HepG2 (cell line): ENCODE results near the gene EPDR1. TPM values are rescaled to one million over a fixed set of nuclear protein-coding genes. Genes with fewer than 3 reads are reported as not detected.
A peak's percentile ranks its signal among the peaks of the same experiment; 100 is the strongest.

Experiments
- ATAC-seq: fragments of 200-7000 bp; cut with Tn5 transposase; 3 replicates; pipeline ENCODE4 v1.9.1; 2020; ENCODE audit warnings: mild to moderate bottlenecking, moderate library complexity
- BruUV-seq: library from RNA; stranded (reverse); fragments of 400-500 nt; replicated peaks from 2 replicates; lab custom pipeline; 2021; lab: Mats Ljungman, UMichigan
- CTCF ChIA-PET: fragments of 300-600 bp; formaldehyde crosslinking; extraction: SDS; loops from one replicate; lab custom pipeline; 2021; ENCODE audit warnings: low total read pairs, inconsistent platforms, low intra/inter-chr PET ratio; lab: Yijun Ruan, JAX
- POLR2A ChIA-PET: fragments of 350-600 bp; sonication (Branson Sonifier 250); formaldehyde crosslinking; loops from one replicate; lab custom pipeline; 2020; ENCODE audit warnings: antibody characterized with exemption, inconsistent platforms; lab: Yijun Ruan, JAX
- DNase-seq: peaks from one replicate; pipeline ENCODE4 v3.0.0-alpha.2; 2015; ENCODE audit warnings: low spot score
- FAIRE-seq: peaks from 3 replicates; lab custom pipeline; 2011; peaks lifted over from hg19 to GRCh38; lab: Jason Lieb, UNC
- H2AFZ ChIP-seq: one replicate; pipeline ENCODE4 v1.6.1; 2011; ENCODE audit warnings: low read length, inconsistent platforms
- H3K27ac ChIP-seq: fragments of 300-600 bp; 3 replicates; pipeline ENCODE4 v1.8.0; 2011; ENCODE audit warnings: mixed run types, mild to moderate bottlenecking, mixed read lengths, low read length, inconsistent platforms; ENCODE audit not compliant: insufficient read depth; ENCODE audit errors: extremely low read length
- H3K27me3 ChIP-seq, 2 experiments: fragments of 200-600 bp in 1 of 2; 2 replicates in 1 of 2; 3 replicates in 1 of 2; pipeline versions ENCODE4 v1.6.0 to v1.8.0; 2011; ENCODE audit warnings: low read length in 2 of 2, mild to moderate bottlenecking in 2 of 2, moderate library complexity in 2 of 2, inconsistent platforms in 1 of 2; ENCODE audit not compliant: insufficient read depth in 2 of 2, control insufficient read depth in 1 of 2
- H3K36me3 ChIP-seq, 2 experiments: fragments of 200-600 bp in 1 of 2; replicated peaks in 1 of 2; 2 replicates in 1 of 2; 3 replicates in 1 of 2; pipeline versions ENCODE4 v1.5.1 to v1.8.0; 2011; ENCODE audit warnings: low read length in 2 of 2, inconsistent platforms in 1 of 2; ENCODE audit not compliant: insufficient read depth in 2 of 2, control insufficient read depth in 1 of 2
- H3K4me1 ChIP-seq: 2 replicates; pipeline ENCODE4 v1.5.1; 2012; ENCODE audit warnings: low read length, inconsistent platforms; ENCODE audit not compliant: insufficient read depth
- H3K4me2 ChIP-seq: 2 replicates; pipeline ENCODE4 v1.6.0; 2011; ENCODE audit warnings: low read depth, low read length, inconsistent platforms
- H3K4me3 ChIP-seq, 3 experiments: fragments of 200-600 bp in 1 of 3; sonication (generic), shearing (Covaris generic) in 1 of 3; replicated peaks in 1 of 3; 2 replicates each; pipeline ENCODE4 v1.5.1; 2011 to 2016; ENCODE audit warnings: low read length in 3 of 3, inconsistent platforms in 2 of 3, low read depth in 2 of 3, mild to moderate bottlenecking in 2 of 3, control low read depth in 1 of 3, mixed read lengths in 1 of 3; ENCODE audit not compliant: insufficient read depth in 1 of 3
- H3K79me2 ChIP-seq: one replicate; pipeline ENCODE4 v1.6.1; 2011; ENCODE audit warnings: low read length, inconsistent platforms; ENCODE audit not compliant: insufficient read depth
- H3K9ac ChIP-seq: 2 replicates; pipeline ENCODE4 v1.6.0; 2011; ENCODE audit warnings: mild to moderate bottlenecking, low read depth, low read length, inconsistent platforms; ENCODE audit not compliant: insufficient read depth
- H3K9me3 ChIP-seq: 2 replicates; pipeline ENCODE4 v1.5.1; 2012; ENCODE audit warnings: mild to moderate bottlenecking, low read length
- H4K20me1 ChIP-seq: 2 replicates; pipeline ENCODE4 v1.6.0; 2011; ENCODE audit warnings: inconsistent platforms, mild to moderate bottlenecking, low read length, moderate library complexity; ENCODE audit not compliant: insufficient read depth
- GMEB2 ChIP-seq: IDR thresholded peaks from 2 replicates; pipeline ENCODE4 v1.6.1; 2016; ENCODE audit warnings: missing biosample characterization, missing genetic modification reagents, low read depth
- HDAC2 ChIP-seq: sonication (generic); formaldehyde crosslinking; IDR thresholded peaks from 2 replicates; pipeline ENCODE4 v1.4.0; 2020; ENCODE audit warnings: missing genetic modification reagents
- MEF2D ChIP-seq: sonication (generic); formaldehyde crosslinking; IDR thresholded peaks from 2 replicates; pipeline ENCODE4 v1.5.1; 2020; ENCODE audit warnings: mild to moderate bottlenecking, missing genetic modification reagents
- PHB2 ChIP-seq: fragments of 450-650 bp; IDR thresholded peaks from 2 replicates; pipeline ENCODE4 v1.6.1; 2018; ENCODE audit not compliant: partially characterized antibody
- TCF7L2 ChIP-seq: IDR thresholded peaks from 2 replicates; pipeline ENCODE4 v1.6.1; 2011; ENCODE audit warnings: mild to moderate bottlenecking, low read depth, low read length, moderate library complexity
- TMF1 ChIP-seq: sonication (generic); formaldehyde crosslinking; IDR thresholded peaks from 2 replicates; pipeline ENCODE4 v1.8.1; 2022; ENCODE audit warnings: low read depth, missing genetic modification reagents
- ZNF362 ChIP-seq: sonication (generic); formaldehyde crosslinking; IDR thresholded peaks from 2 replicates; pipeline ENCODE4 v1.4.0; 2020; ENCODE audit warnings: missing genetic modification reagents, mild to moderate bottlenecking, borderline replicate concordance
- ZNF547 ChIP-seq: sonication (generic); formaldehyde crosslinking; IDR thresholded peaks from 2 replicates; pipeline ENCODE4 v1.5.1; 2020; ENCODE audit warnings: mild to moderate bottlenecking, missing genetic modification reagents
- ZNF652 ChIP-seq: IDR thresholded peaks from 2 replicates; pipeline ENCODE4 v1.6.1; 2016; ENCODE audit warnings: low read depth, borderline replicate concordance
- ZNF709 ChIP-seq: sonication (generic); formaldehyde crosslinking; IDR thresholded peaks from 2 replicates; pipeline ENCODE4 v1.5.0; 2020; ENCODE audit warnings: mild to moderate bottlenecking, missing genetic modification reagents
- ZNF746 ChIP-seq: sonication (generic); formaldehyde crosslinking; IDR thresholded peaks from 2 replicates; pipeline ENCODE4 v1.8.0; 2022; ENCODE audit warnings: mild to moderate bottlenecking, missing genetic modification reagents
- WGBS: methylation state at CpG from one replicate; pipeline ENCODE4 v1.1.6; 2017; ENCODE audit warnings: low lambda C conversion rate; 5-methylcytosine and 5-hydroxymethylcytosine counted together
- in situ Hi-C: cut with HindIII; loops from 2 replicates; pipeline ENCODE4 v1.10.0; 2017; ENCODE audit warnings: low pct_unique_long_range_greater_than_20kb; ENCODE audit not compliant: extremely low pct_ligation_motif_present
- intact Hi-C: fragments of 100-400 bp; cut with micrococcal nuclease; formaldehyde crosslinking; loops from one replicate; pipeline ENCODE4 v1.10.0; 2022; ENCODE audit not compliant: unreplicated experiment
- polyA plus RNA-seq, 8 experiments: library from polyadenylated mRNA; depleted of rRNA in 3 of 8; stranded (reverse) in 7 of 8; unstranded in 1 of 8; fragments of >200 nt; fragmentation: Illumina TruSeq in 4 of 8; extraction: Trizol in 4 of 8; gene quantifications; 2 replicates each; pipeline versions ENCODE4 v1.2.1 to v1.2.3, GENCODE V29; 2011 to 2016; ENCODE audit warnings: low read depth in 4 of 8, missing spikeins in 1 of 8, mixed read lengths in 1 of 8; ENCODE audit not compliant: insufficient read depth in 1 of 8
- total RNA-seq, 5 experiments: library from RNA; depleted of rRNA; stranded (reverse); fragments of >200 nt; fragmentation: Illumina TruSeq; extraction: Trizol; gene quantifications; 2 replicates each; pipeline ENCODE4 v1.2.3, GENCODE V29; 2016; ENCODE audit warnings: low read depth in 1 of 5
- TF ChIP-seq, protein P1 (sequence below): IDR thresholded peaks from 2 replicates; pipeline ENCODE4 v1.6.1; 2012; ENCODE audit warnings: low read depth, low read length, improper control_type of control experiment

EPDR1 gene
- total and polyA plus RNA-seq, 2 of the 13 experiments (the other 11 are each of a cell fraction or from before 2014, with no cell fraction given) = 38.3 to 50.2 TPM

- 68% methylated on average over 5 of the region's 5 CpGs for WGBS
- CTCF ChIA-PET = no interaction called here
- H4K20me1 ChIP-seq = no peaks in the 10 kb centered on the region
- H3K4me3 ChIP-seq = no peak overlapping the region
- no TSS peak for BruUV-seq
- DNase-seq (no peak), FAIRE-seq (no peak), ATAC-seq (no peak)
- H3K9ac ChIP-seq = no peak overlapping the region
- POLR2A ChIA-PET = interaction anchor here (2.8 kb wide), 1 partner anchor 28 kb away, joined by 45 read pairs; no protein-coding TSS in a partner anchor
- no peaks in the 10 kb centered on the region for H3K9me3 ChIP-seq
- TF ChIP-seq ZNF652 = peak; percentile 76
- TF ChIP-seq, protein P1, sequence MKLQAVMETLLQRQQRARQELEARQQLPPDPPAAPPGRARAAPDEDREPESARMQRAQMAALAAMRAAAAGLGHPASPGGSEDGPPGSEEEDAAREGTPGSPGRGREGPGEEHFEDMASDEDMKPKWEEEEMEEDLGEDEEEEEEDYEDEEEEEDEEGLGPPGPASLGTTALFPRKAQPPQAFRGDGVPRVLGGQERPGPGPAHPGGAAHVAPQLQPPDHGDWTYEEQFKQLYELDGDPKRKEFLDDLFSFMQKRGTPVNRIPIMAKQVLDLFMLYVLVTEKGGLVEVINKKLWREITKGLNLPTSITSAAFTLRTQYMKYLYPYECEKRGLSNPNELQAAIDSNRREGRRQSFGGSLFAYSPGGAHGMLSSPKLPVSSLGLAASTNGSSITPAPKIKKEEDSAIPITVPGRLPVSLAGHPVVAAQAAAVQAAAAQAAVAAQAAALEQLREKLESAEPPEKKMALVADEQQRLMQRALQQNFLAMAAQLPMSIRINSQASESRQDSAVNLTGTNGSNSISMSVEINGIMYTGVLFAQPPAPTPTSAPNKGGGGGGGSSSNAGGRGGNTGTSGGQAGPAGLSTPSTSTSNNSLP = no peak
- H3K4me1 ChIP-seq = peaks cover 41% of the 10 kb centered on the region
- H3K27me3 ChIP-seq = no peaks in the 10 kb centered on the region
- in situ Hi-C loops = loop anchor here (25.0 kb wide), 1 partner anchor 422 kb away; no protein-coding TSS in a partner anchor
- no peaks in the 10 kb centered on the region for H3K79me2 ChIP-seq
- peak overlapping the region; percentile 87; the same call in 1 of the 2 replicates for H3K4me2 ChIP-seq
- no peak overlapping the region for H3K27ac ChIP-seq
- H3K36me3 ChIP-seq = no peaks in the 10 kb centered on the region
- intact Hi-C loops = loop anchor here (5.0 kb wide), 1 partner anchor 262 kb away; the partner anchor contains the start of gene STARD3NL
- no peak overlapping the region for H2AFZ ChIP-seq
Observed at GRCh38 chr7:37915438-37915837, 5.0 kb upstream of the EPDR1 start.

- Histone ChIP-seq H3K27me3 (no peaks in the 10 kb centered on the region), H3K4me1 (peaks cover 41% of the 10 kb centered on the region), H3K4me2 (peak overlapping the region; percentile 87), H3K9ac (peak overlapping the region; percentile 79), H4K20me1 (no peaks in the 10 kb centered on the region), H2AFZ (peak overlapping the region; percentile 64), H3K27ac (peak overlapping the region; percentile 65), H3K9me3 (no peaks in the 10 kb centered on the region), H3K36me3 (no peaks in the 10 kb centered on the region), H3K79me2 (no peaks in the 10 kb centered on the region), H3K4me3 (peak overlapping the region; percentile 72 to 82 (median 73))
- in situ Hi-C loops = loop anchor here (25.0 kb wide), 1 partner anchor 421 kb away; no protein-coding TSS in a partner anchor
- DNase-seq = no peak
- FAIRE-seq = no peak
- ChIA-PET POLR2A (interaction anchor here (1.1 to 2.8 kb wide), 6 partner anchors 14 to 265 kb away, joined by 3 to 45 read pairs (median 10); partner anchors contain the start of gene STARD3NL), CTCF (interaction anchor here (1.4 to 1.6 kb wide), 4 partner anchors 14 to 191 kb away, joined by 4 to 5 read pairs (median 4); no protein-coding TSS in a partner anchor)
- TSS peak; percentile 53 for BruUV-seq
- 47% methylated on average over 44 of the region's 57 CpGs for WGBS
- intact Hi-C loops = loop anchor here (2.0 to 5.0 kb wide), 3 partner anchors 15 to 261 kb away; partner anchors contain the start of gene STARD3NL
- peak; percentile 24 for ATAC-seq
- TF ChIP-seq ZNF547 (CRISPR knock-in tag) = peak; percentile 68; the same call in 1 of the 2 replicates
- TF ChIP-seq GMEB2 (CRISPR knock-in tag) = no peak
- 0 out of 2 replicates have a peak, but pooled peaks have one; percentile 9 for TF ChIP-seq HDAC2
- TF ChIP-seq TMF1 (CRISPR knock-in tag) = no peak
- no peak for TF ChIP-seq PHB2
- 0 out of 2 replicates have a peak, but pooled peaks have one; percentile 34 for TF ChIP-seq MEF2D (CRISPR knock-in tag)
- no peak for TF ChIP-seq ZNF362 (CRISPR knock-in tag)
- TF ChIP-seq TCF7L2 = no peak
- TF ChIP-seq ZNF709 (CRISPR knock-in tag) = peak; percentile 66; the same call in 1 of the 2 replicates
- TF ChIP-seq ZNF746 (CRISPR knock-in tag) = no peak; the same call in 1 of the 2 replicates
Observed at GRCh38 chr7:37916017-37916672, 4.3 kb upstream of the EPDR1 start.
